ENCODE results near the gene POU4F3. TPM values are rescaled to one million over a fixed set of nuclear protein-coding genes. Genes with fewer than 3 reads are reported as not detected.

The POU4F3 gene
- total RNA-seq, 4 donors from 2014 or later, result not detected

GRCh38 chr5:146357126-146357525 is 18.5 kb downstream of the POU4F3 start:
- no peaks in the 10 kb centered on the region for H3K9me3 ChIP-seq
- intact Hi-C loops (cut with DNase I), result no loop called here
- H3K27ac ChIP-seq, result no peak overlapping the region
- no peak overlapping the region for H3K4me3 ChIP-seq
- TF ChIP-seq POLR2A (IDR thresholded peaks at IDR 0.05) (no peak), CTCF (IDR thresholded peaks at IDR 0.05) (no peak)
- no peaks in the 10 kb centered on the region for H3K36me3 ChIP-seq
- DNase-seq, result no peak
- no peaks in the 10 kb centered on the region for H3K4me1 ChIP-seq
- H3K27me3 ChIP-seq, result peaks cover 0 to 15% (median 0%) of the 10 kb centered on the region in 4 donors

GRCh38 chr5:146359836-146360235 is 21.2 kb downstream of the POU4F3 start:
- Histone ChIP-seq H3K36me3 (no peaks in the 10 kb centered on the region), H3K27me3 (peaks cover 0 to 15% (median 0%) of the 10 kb centered on the region in 4 donors), H3K27ac (no peak overlapping the region), H3K4me3 (no peak overlapping the region), H3K9me3 (no peaks in the 10 kb centered on the region), H3K4me1 (no peaks in the 10 kb centered on the region)
- intact Hi-C loops (cut with DNase I), result no loop called here
- no peak for TF ChIP-seq POLR2A (IDR thresholded peaks at IDR 0.05)
- no peak for TF ChIP-seq CTCF (IDR thresholded peaks at IDR 0.05)
- 46 to 57% methylated on average over 5 of the region's 5 CpGs for WGBS, 2 donors
- no peak for DNase-seq

- H3K4me1 ChIP-seq, result no peaks in the 10 kb centered on the region
- no peaks in the 10 kb centered on the region for H3K36me3 ChIP-seq
- peaks cover 0 to 37% (median 0%) of the 10 kb centered on the region in 4 donors for H3K27me3 ChIP-seq
- DNase-seq, result no peak
- H3K9me3 ChIP-seq, result no peaks in the 10 kb centered on the region
- no peak overlapping the region for H3K27ac ChIP-seq
- no peak overlapping the region for H3K4me3 ChIP-seq
- no peak for TF ChIP-seq POLR2A (IDR thresholded peaks at IDR 0.05)
- no peak for TF ChIP-seq CTCF (IDR thresholded peaks at IDR 0.05)
- intact Hi-C loops (cut with DNase I), result no loop called here
- WGBS, 2 donors, result 47 to 50% methylated on average over 5 to 7 of the region's 7 CpGs
Measured at GRCh38 chr5:146363161-146363874, 24.7 kb downstream of the POU4F3 start.

GRCh38 chr5:146365618-146366017 is 27.0 kb downstream of the POU4F3 start:
- H3K9me3 ChIP-seq, result no peaks in the 10 kb centered on the region
- H3K4me1 ChIP-seq, result no peaks in the 10 kb centered on the region
- WGBS, 2 donors, result 26 to 31% methylated on average over 2 of the region's 2 CpGs
- DNase-seq, result no peak
- TF ChIP-seq POLR2A (IDR thresholded peaks at IDR 0.05), result no peak
- no peak for TF ChIP-seq CTCF (IDR thresholded peaks at IDR 0.05)
- H3K27me3 ChIP-seq, result peaks cover 0 to 30% (median 0%) of the 10 kb centered on the region in 4 donors
- no peak overlapping the region for H3K27ac ChIP-seq
- no peaks in the 10 kb centered on the region for H3K36me3 ChIP-seq
- no peak overlapping the region for H3K4me3 ChIP-seq
- intact Hi-C loops (cut with DNase I), result no loop called here

GRCh38 chr5:146366904-146367303 is 28.3 kb downstream of the POU4F3 start:
- no peaks in the 10 kb centered on the region for H3K36me3 ChIP-seq
- DNase-seq, result no peak
- no peak overlapping the region for H3K27ac ChIP-seq
- H3K9me3 ChIP-seq, result no peaks in the 10 kb centered on the region
- H3K27me3 ChIP-seq, result peaks cover 0 to 22% (median 0%) of the 10 kb centered on the region in 4 donors
- 58 to 80% methylated on average over 1 of the region's 1 CpG for WGBS, 2 donors
- TF ChIP-seq CTCF (IDR thresholded peaks at IDR 0.05) (no peak), POLR2A (IDR thresholded peaks at IDR 0.05) (no peak)
- intact Hi-C loops (cut with DNase I), result no loop called here
- H3K4me1 ChIP-seq, result no peaks in the 10 kb centered on the region
- H3K4me3 ChIP-seq, result no peak overlapping the region
